HG03378 (cell line): Measurements from ENCODE around the gene IL5RA.

Experiments
- ATAC-seq: cut with Tn5 transposase; IDR thresholded peaks from one replicate; pipeline ENCODE4 v1.9.1; 2021; ENCODE audit warnings: mild to moderate bottlenecking, moderate library complexity; ENCODE audit not compliant: unreplicated experiment

Gene IL5RA, protein sequence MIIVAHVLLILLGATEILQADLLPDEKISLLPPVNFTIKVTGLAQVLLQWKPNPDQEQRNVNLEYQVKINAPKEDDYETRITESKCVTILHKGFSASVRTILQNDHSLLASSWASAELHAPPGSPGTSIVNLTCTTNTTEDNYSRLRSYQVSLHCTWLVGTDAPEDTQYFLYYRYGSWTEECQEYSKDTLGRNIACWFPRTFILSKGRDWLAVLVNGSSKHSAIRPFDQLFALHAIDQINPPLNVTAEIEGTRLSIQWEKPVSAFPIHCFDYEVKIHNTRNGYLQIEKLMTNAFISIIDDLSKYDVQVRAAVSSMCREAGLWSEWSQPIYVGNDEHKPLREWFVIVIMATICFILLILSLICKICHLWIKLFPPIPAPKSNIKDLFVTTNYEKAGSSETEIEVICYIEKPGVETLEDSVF

GRCh38 chr3:3110299-3110630 lies at the start of gene IL5RA:
IL5RA (minus strand) TSS chr3:3110374; CDS start chr3:3104984, 5,390 bp downstream.
- ATAC-seq = peak; percentile 37

DNA sequence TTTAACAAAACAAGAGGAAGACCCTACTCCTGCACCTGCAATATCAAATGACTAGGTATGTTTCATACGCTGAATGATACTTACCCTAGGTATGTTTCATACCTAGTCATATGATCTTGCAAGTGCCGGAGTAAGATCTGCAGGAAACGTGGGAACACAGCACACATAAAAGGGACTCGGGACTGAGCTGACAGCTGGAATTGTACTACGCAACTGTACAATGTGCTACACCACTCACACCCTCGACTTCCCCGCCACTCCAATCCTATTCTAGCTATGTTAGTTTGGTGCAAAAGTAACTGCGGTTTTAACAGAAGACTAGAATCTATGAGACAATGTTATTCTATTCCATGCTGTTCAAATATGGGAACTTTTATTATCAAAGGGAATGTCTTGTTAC lies 47.3 kb upstream of the IL5RA start:
- no peak for ATAC-seq

DNA sequence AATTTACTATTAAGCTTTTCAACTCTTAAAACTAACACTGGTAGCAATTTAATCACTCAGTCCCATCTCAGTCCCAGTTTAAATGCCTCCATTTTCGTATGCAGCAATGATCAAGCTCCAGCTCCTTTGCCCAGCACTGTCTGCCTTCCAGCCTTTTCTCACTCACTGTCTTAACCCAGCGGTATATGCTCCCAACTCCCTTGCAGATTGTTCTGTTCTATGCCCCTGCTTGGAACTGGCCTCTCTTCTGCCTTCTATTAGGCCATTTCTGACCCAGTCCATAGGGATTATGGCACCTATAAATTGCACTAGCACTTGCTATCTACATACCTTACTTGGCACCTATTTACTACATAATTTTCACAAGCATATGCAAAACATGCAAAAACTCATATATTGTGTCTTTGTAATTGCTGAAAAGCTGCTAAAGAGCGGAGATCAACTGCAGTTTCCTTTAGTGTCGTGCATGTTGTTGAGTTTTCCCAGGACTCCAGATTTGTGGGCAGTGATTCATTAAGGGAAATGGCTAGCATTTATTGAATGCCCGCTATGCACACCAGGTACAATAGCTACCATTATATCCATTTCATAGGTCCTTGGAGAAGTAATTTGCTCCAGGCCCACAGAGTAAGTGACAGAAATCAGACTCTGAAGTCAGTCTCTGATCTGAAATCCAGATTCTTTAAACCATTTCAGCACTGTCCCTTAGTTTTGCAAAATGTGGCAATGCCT lies 44.9 kb upstream of the IL5RA start:
- ATAC-seq = no peak

DNA sequence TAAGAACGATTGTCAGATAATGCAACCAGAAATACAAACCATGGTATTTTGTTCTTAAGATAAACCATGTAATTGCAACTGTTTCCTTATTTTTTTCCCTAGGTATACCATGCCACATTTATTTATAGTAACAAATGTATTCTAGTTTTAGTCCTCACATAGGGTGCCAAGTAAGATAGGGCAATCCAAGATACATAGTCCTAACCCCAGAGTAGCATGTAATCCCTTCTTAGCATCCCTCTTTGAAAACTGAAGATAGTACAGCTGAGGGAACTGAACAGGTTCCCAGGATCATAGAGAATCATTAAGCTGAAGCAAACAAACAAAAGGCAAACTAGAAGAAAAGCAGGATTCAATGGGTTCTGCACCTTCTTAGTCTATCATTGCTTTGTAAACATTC lies 41.3 kb upstream of the IL5RA start:
- ATAC-seq = no peak

DNA sequence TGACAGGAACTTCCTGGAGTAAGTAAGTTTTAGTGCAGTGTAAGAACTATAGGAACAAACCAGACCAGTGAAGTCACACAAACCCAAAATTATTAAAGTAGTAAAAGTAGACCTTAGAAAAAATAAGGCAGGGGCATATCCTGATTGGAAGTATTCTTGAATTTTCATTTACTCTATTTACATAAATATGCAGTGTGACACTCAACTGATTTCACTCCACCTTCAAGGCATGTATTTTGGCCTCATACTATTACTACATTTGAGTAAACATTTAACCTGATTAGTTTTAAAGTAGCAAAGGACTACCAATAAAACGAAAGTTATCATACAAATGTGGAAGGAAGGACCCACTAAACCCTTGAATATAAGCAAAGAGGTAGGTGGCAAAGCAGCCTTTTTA lies 39.4 kb upstream of the IL5RA start:
- no peak for ATAC-seq

- no peak for ATAC-seq
Measured at GRCh38 chr3:3145831-3146230, 35.7 kb upstream of the IL5RA start.

DNA sequence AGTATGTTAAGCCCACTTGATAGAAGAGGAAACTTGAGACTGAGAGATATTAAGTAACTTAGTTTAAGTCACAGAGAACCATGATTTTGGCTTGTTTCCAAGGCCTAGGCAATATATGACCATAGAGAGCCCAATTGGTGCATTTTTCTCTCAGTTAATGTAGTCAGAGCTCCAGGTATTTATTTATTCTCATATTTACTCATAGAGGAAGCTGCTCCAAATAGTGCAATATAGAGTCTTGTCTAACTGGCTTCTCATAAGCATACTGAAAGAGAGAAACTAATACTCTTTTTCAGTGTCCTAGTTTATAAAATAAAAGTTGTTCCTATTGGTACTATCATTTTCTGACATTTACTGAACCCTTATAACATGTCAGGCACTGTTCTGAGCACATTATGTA lies 31.8 kb upstream of the IL5RA start:
- no peak for ATAC-seq

- no peak for ATAC-seq
Measured at GRCh38 chr3:3137526-3137925, 27.4 kb upstream of the IL5RA start.

- no peak for ATAC-seq
Measured at GRCh38 chr3:3134750-3135448, 24.7 kb upstream of the IL5RA start.

- ATAC-seq = no peak
Measured at GRCh38 chr3:3133500-3133899, 23.3 kb upstream of the IL5RA start.

- ATAC-seq = no peak
Measured at GRCh38 chr3:3129579-3129978, 19.4 kb upstream of the IL5RA start.

GRCh38 chr3:3127432-3128010 lies 17.3 kb upstream of the IL5RA start:
- ATAC-seq = peak; percentile 25

- ATAC-seq = peak; percentile 80
Measured at GRCh38 chr3:3126477-3127431, 16.6 kb upstream of the IL5RA start, which contains the start of gene TRNT1. TRNT1 (plus strand) TSS chr3:3126940; CDS start chr3:3129041, 2,101 bp downstream.

GRCh38 chr3:3125977-3126376 lies 15.8 kb upstream of the IL5RA start:
- no peak for ATAC-seq

DNA sequence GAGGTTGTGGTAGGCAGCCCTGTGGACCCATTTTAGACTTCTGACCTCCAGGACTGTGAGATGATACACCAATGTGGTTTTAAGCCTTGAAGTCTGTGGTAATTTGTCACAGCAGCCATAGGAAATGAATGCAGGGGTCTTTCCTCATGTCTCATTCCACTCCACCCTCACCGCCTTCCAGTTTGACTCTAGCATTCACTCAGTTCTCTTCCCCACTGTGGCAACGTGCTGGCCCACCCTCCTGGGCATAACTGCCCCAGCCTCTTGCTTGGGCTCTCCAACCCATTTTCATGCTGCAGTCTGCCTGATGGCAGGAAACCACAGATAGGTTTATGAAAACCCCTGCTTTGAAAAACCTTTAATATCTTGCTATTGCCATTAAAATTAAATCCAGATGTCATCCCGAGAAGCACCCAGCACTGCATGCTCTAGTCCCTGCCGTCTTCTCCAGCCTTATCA lies 9.2 kb upstream of the IL5RA start:
- no peak for ATAC-seq

DNA sequence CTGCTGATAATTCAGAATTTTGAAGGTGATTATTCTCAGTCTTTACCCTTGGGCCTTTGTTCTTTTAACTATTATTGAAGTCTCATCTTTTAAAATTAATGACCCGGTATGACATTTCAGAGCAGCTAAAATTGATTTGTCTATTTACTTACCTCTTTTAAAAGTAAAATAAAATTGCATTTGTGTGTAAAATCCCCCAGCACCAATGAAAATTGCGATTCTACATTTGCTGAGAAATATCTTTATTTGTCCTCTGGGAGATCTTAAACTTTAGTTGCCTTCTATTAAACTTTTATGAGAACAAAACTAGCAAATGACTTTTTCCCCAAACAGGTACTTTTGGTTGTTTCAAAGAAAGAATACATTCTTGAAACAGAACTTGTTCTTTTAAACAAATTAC lies 7.5 kb upstream of the IL5RA start:
- ATAC-seq = no peak

DNA sequence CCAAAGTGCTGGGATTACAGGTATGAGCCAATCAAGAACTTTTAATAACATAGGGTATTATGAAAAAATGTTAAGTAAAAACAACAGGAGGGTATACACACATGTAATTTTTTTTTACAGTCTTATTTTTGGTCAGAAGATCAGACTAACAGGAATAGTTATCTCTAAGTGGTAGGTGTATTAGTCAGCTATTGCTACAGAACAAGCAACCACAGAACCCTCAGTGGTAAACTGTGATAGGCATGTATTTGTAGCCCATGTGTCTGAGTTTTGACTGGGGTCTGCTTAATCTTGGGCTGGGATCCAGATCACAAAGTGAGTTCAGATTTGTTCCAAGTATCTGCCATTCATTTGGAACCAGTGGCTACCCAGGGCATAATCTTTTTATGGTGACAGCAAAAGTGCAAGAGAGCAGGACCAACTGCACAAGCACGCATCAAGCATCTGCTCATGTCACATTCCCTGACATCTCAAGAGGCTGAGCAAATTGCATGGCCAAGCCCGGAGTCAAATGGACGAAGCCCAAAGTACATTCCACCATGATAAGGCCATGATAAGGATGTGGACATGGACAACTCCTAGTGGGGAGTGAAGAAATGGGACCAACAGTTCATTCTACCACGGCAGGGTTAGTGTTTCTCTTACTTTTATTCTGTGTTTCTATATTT lies 3.0 kb upstream of the IL5RA start:
- ATAC-seq = no peak

DNA sequence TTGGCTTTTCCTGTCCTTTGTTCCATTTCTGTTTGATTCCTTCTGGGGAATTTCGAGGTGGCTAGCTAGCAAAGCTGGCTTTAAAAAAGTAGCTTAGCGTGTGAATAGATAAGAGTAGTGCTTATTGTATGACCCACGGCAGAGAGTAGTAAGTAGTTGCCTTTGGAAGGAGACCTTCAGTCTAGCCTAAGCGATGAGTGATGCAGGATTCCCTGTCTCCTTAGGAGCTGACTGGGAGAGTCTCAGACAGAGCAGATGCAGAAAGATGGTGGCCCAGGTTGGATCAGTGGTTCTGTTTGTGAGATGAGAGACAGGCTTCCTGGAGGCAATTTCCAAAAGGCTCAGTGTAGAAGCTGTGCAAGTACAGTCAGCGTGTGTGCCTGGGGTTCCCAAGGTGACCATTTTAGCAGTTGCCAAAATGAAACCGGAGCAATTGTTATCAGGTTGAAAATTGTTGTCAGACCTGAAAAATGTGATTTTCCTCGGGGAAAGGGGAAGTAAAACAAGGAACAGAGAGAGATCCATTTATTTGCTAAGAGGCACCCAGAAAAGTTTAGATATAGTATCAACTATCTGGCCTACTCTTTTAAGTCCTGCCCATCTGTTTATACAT lies 681 bp upstream of the IL5RA start:
- ATAC-seq = no peak
